ENCODE data around the gene BBLN.

BBLN gene

DNA sequence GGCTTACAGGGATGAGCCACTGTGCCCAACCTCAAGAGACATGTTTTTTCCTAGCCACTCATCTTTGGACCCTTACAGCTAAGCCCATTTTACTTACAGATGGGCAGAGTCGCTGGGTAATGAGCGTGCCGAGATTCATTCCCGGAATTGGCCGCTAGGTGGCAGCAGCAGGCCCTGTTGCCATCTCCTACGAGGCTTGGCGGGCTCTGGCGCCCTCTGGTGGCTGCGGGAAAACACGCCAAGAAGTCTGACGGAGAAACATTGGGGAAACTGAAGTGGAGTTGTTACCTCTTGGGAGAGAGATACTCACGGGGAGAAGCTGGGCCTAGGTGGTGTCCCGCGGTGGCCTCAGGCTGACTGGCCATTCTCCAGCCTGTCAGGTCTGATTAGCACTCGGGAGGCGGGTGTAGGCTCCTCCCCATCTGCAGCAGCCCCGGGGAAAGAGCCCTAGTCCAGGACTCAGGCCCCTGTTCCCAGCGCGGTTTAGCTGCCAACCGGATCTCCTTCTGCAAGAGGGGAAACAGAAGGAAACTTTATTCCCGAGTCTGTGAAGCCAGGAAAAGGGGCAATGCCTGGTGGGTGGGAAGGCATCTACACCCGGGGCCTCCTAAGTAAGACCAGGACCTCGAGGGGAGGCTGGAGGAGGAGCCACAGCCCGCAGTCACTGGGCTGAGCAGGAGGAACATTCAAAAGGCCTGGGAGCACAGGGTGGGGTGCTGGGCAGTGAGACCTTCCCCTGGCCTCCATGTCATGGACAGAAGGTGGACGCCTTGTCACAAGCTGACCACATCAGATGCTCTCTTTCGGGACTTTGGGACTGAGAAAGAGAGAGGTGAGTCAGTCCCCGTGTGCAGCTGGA lies 42.2 kb upstream of the BBLN start:
- no peaks in the 10 kb centered on the region for H3K27me3 ChIP-seq (ENCODE audit: control insufficient read depth, low read length)
- peaks cover 61% of the 10 kb centered on the region for H3K36me3 ChIP-seq (ENCODE audit: control insufficient read depth, low read length)
- no peak overlapping the region for H3K27ac ChIP-seq (ENCODE audit: low read depth, low read length)
- H3K9me3 ChIP-seq (ENCODE audit: control insufficient read depth, insufficient read depth, low read length) = no peaks in the 10 kb centered on the region
- peaks cover 7% of the 10 kb centered on the region; the same call in 1 of the 2 replicates for H3F3A ChIP-seq (ENCODE audit: control insufficient read depth, insufficient read depth)
- no peak overlapping the region for H3K4me3 ChIP-seq (ENCODE audit: low read length)
- H3K9me2 ChIP-seq (replicated peaks; ENCODE audit: control insufficient read depth, low read length) = no peaks in the 10 kb centered on the region
- no peak for TF ChIP-seq EZH2phosphoT487 (IDR thresholded peaks at IDR 0.05; ENCODE audit: borderline replicate concordance, low read length)
- TF ChIP-seq, protein P1, sequence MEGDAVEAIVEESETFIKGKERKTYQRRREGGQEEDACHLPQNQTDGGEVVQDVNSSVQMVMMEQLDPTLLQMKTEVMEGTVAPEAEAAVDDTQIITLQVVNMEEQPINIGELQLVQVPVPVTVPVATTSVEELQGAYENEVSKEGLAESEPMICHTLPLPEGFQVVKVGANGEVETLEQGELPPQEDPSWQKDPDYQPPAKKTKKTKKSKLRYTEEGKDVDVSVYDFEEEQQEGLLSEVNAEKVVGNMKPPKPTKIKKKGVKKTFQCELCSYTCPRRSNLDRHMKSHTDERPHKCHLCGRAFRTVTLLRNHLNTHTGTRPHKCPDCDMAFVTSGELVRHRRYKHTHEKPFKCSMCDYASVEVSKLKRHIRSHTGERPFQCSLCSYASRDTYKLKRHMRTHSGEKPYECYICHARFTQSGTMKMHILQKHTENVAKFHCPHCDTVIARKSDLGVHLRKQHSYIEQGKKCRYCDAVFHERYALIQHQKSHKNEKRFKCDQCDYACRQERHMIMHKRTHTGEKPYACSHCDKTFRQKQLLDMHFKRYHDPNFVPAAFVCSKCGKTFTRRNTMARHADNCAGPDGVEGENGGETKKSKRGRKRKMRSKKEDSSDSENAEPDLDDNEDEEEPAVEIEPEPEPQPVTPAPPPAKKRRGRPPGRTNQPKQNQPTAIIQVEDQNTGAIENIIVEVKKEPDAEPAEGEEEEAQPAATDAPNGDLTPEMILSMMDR (IDR thresholded peaks at IDR 0.05; ENCODE audit: low read depth, low read length, poor library complexity, severe bottlenecking) = peak; percentile 100
- no peaks in the 10 kb centered on the region for H4K20me1 ChIP-seq (ENCODE audit: control insufficient read depth, insufficient read depth, low read depth, low read length)
- H3K79me2 ChIP-seq (ENCODE audit: control insufficient read depth, low read length) = no peaks in the 10 kb centered on the region
- peaks cover 3% of the 10 kb centered on the region; the same call in 1 of the 2 replicates for H3K4me1 ChIP-seq (ENCODE audit: control insufficient read depth, low read length)
- H3K4me2 ChIP-seq (ENCODE audit: low read length) = no peak overlapping the region

DNA sequence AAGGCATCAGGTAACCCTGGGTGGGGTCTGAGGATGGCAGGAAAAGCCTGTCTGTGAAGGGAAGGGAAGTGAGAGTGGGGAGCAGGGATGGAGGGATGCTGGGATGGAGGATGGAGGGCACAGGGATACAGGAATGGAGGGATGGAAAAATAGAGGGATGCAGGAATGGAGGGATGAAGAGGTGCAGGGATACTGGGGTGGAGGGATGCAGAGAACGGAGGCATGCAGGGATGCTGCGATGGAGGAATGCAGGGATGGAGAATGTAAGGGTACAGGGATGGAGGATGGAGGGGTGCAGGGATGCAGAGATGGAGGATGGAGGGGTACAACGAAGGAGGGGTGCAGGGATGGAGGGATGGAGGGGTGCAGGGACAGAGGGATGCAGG lies 41.6 kb upstream of the BBLN start:
- no peaks in the 10 kb centered on the region for H3K79me2 ChIP-seq (ENCODE audit: control insufficient read depth, low read length)
- H3K4me1 ChIP-seq (ENCODE audit: control insufficient read depth, low read length) = peaks cover 3% of the 10 kb centered on the region; the same call in 1 of the 2 replicates
- H3K4me3 ChIP-seq (ENCODE audit: low read length) = no peak overlapping the region
- H3K9me2 ChIP-seq (replicated peaks; ENCODE audit: control insufficient read depth, low read length) = no peaks in the 10 kb centered on the region
- no peaks in the 10 kb centered on the region for H4K20me1 ChIP-seq (ENCODE audit: control insufficient read depth, insufficient read depth, low read depth, low read length)
- no peak overlapping the region for H3K27ac ChIP-seq (ENCODE audit: low read depth, low read length)
- peaks cover 7% of the 10 kb centered on the region; the same call in 1 of the 2 replicates for H3F3A ChIP-seq (ENCODE audit: control insufficient read depth, insufficient read depth)
- no peaks in the 10 kb centered on the region for H3K27me3 ChIP-seq (ENCODE audit: control insufficient read depth, low read length)
- TF ChIP-seq, protein P1 (IDR thresholded peaks at IDR 0.05; ENCODE audit: low read depth, low read length, poor library complexity, severe bottlenecking) = no peak
- TF ChIP-seq EZH2phosphoT487 (IDR thresholded peaks at IDR 0.05; ENCODE audit: borderline replicate concordance, low read length) = no peak
- peaks cover 64% of the 10 kb centered on the region for H3K36me3 ChIP-seq (ENCODE audit: control insufficient read depth, low read length)
- no peak overlapping the region for H3K4me2 ChIP-seq (ENCODE audit: low read length)
- no peaks in the 10 kb centered on the region for H3K9me3 ChIP-seq (ENCODE audit: control insufficient read depth, insufficient read depth, low read length)

DNA sequence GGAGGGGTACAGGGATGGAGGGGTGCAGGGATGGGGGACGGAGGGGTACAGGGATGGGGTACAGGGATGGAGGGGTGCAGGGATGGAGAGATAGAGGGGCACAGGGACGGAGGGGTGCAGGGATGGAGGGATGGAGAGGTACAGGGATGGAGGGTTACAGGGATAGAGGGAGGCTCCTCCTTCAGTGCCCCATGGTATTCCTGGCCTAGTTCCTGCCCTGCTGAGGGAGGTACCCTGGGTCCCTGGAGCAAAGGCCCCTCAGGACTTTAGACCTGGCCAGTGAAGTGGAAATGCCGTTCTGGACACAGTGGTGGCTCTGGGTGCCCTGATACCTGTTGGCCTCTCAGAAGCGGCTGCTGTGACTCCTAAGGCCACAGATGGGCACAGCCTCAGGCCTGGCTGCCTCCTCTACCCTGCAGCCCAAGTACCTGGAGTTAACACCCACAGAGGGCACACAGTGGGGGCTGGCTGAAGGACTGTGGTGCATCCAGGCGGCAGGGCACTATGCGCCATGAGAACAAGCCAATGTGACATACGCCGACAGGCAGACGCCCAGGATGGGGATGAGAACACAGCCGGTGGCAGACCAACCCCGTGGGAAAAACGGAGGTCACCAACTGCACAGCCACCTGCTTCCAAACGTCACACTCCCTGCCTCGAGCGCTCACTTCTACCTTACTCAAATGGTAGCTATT lies 40.9 kb upstream of the BBLN start:
- Histone ChIP-seq H3K4me2 (ENCODE audit: low read length) (no peak overlapping the region), H4K20me1 (ENCODE audit: control insufficient read depth, insufficient read depth, low read depth, low read length) (no peaks in the 10 kb centered on the region), H3K9me2 (replicated peaks; ENCODE audit: control insufficient read depth, low read length) (no peaks in the 10 kb centered on the region), H3K4me1 (ENCODE audit: control insufficient read depth, low read length) (peaks cover 3% of the 10 kb centered on the region; the same call in 1 of the 2 replicates), H3K79me2 (ENCODE audit: control insufficient read depth, low read length) (no peaks in the 10 kb centered on the region), H3K36me3 (ENCODE audit: control insufficient read depth, low read length) (peaks cover 64% of the 10 kb centered on the region), H3K9me3 (ENCODE audit: control insufficient read depth, insufficient read depth, low read length) (no peaks in the 10 kb centered on the region), H3K27me3 (ENCODE audit: control insufficient read depth, low read length) (no peaks in the 10 kb centered on the region), H3K27ac (ENCODE audit: low read depth, low read length) (no peak overlapping the region), H3K4me3 (ENCODE audit: low read length) (no peak overlapping the region), H3F3A (ENCODE audit: control insufficient read depth, insufficient read depth) (peaks cover 7% of the 10 kb centered on the region; the same call in 1 of the 2 replicates)
- TF ChIP-seq EZH2phosphoT487 (IDR thresholded peaks at IDR 0.05; ENCODE audit: borderline replicate concordance, low read length) = no peak
- TF ChIP-seq, protein P1 (IDR thresholded peaks at IDR 0.05; ENCODE audit: low read depth, low read length, poor library complexity, severe bottlenecking) = no peak

All from DOHH2 (cell line).